Bone marrow (tissue), 2 donors: ENCODE data around the gene DRG1.
"Not testable (repeated sequence)": the region's sequence is repeated elsewhere in the genome, so short reads cannot be mapped to it uniquely, and the experiment has no call there.

ENCODE experiments used
- DNase-seq, 2 donors: peaks; one replicate each; lab custom pipeline; 2025; lab: John Stamatoyannopoulos, UW

The DRG1 gene

GRCh38 chr22:31399211-31400022, at the start of gene DRG1:
Gene DRG1, plus strand, starts transcription at chr22:31399604. Its CDS starts 80 bp downstream, at chr22:31399684.
- peak; percentile 83 to 93 for DNase-seq

GRCh38 chr22:31349960-31350359, 49.4 kb upstream of the DRG1 start:
- DNase-seq: no peak

GRCh38 chr22:31350410-31350863, 49.0 kb upstream of the DRG1 start:
- no peak for DNase-seq

GRCh38 chr22:31354515-31354914, 44.9 kb upstream of the DRG1 start:
- DNase-seq: no peak

GRCh38 chr22:31360029-31360428, 39.4 kb upstream of the DRG1 start:
- DNase-seq: no peak

- DNase-seq: no peak
These were observed 37.7 kb upstream of the DRG1 start for GRCh38 chr22:31361743-31362142.

- no peak for DNase-seq
These were observed 35.4 kb upstream of the DRG1 start for GRCh38 chr22:31363885-31364465.

- DNase-seq: no peak
These were observed 32.0 kb upstream of the DRG1 start for GRCh38 chr22:31367426-31367825.

GRCh38 chr22:31377612-31378011, 21.8 kb upstream of the DRG1 start:
- no peak for DNase-seq

- no peak for DNase-seq
These were observed 21.3 kb upstream of the DRG1 start for GRCh38 chr22:31378123-31378522.

- not testable (repeated sequence) for DNase-seq
These were observed 20.8 kb upstream of the DRG1 start for GRCh38 chr22:31378651-31379050.

- DNase-seq: no peak
These were observed 5.5 kb upstream of the DRG1 start for GRCh38 chr22:31393893-31394292.

- no peak for DNase-seq
These were observed 5.1 kb upstream of the DRG1 start for GRCh38 chr22:31394326-31394725.

- DNase-seq: no peak
These were observed 1.2 kb upstream of the DRG1 start for GRCh38 chr22:31398231-31398630.

- no peak for DNase-seq
These were observed 606 bp downstream of the DRG1 start for GRCh38 chr22:31400023-31400397.

- not testable (repeated sequence) for DNase-seq
These were observed 2.9 kb downstream of the DRG1 start for GRCh38 chr22:31402350-31402749.

GRCh38 chr22:31425331-31426050, 26.1 kb downstream of the DRG1 start:
- DNase-seq: no peak

- DNase-seq: no peak
These were observed 32.5 kb downstream of the DRG1 start for GRCh38 chr22:31431950-31432349.

GRCh38 chr22:31436132-31436531, 36.7 kb downstream of the DRG1 start:
- no peak for DNase-seq

- no peak for DNase-seq
These were observed 40.4 kb downstream of the DRG1 start for GRCh38 chr22:31439808-31440207.

- DNase-seq: no peak
These were observed 41.3 kb downstream of the DRG1 start for GRCh38 chr22:31440681-31441080.

GRCh38 chr22:31441652-31442051, 42.2 kb downstream of the DRG1 start:
- no peak for DNase-seq
